Erythroblast (primary cell): Measurements from ENCODE around the gene STX3.

ENCODE experiments used
- DNase-seq, 2 experiments: peaks; one replicate each; lab custom pipeline; 2025; lab: John Stamatoyannopoulos, UW
- GATA1 ChIP-seq: IDR thresholded peaks from 2 replicates; pipeline ENCODE4 v1.6.1; 2011; ENCODE audit warnings: low read depth, mild to moderate bottlenecking, control low read depth, low read length, moderate library complexity
- POLR2A ChIP-seq: IDR thresholded peaks from 2 replicates; pipeline ENCODE4 v1.6.1; 2011; ENCODE audit warnings: mild to moderate bottlenecking, low read length

STX3 gene

DNA sequence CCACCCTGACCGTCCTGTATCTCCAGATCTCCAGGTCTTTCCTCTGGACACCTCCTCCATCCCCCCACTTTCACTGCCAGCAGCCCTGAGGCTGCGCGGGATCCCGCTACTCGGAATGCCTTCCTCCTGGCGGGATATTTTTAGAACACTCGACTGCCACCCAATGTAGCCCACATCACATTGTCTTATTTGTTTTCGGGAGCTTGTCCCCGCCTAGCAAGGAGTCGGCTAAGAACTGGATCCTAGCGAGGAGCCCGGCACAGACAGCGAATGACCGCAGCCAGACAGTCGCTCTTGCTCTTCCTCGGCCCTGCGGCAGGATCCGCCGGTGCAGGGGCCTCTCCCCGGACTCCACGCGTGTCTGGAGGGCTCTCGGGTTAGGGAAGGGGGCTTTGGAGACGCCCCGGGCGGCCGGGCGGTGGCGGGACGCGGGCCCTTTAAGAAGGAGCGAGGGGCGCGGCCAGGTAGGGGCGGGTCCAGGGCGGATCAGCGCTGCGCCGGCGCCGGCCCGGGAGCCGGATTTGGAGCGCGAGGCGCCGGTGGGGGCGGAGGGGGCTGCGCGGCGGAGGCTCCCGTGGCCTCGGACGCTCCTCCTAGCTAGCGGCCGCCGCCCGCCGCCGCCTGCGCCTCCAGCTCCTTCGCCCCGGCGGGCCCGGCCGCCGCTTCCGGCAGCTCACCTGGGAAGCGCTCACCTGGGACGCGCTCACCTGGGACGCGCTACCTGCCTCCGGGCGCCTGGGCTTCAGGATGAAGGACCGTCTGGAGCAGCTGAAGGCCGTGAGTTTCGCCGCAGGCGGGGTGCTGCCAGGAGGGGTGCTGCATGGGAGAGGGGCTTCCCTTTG lies at the start of gene STX3:
TSS of gene STX3 (plus strand) at position 518 of the 842 bp plus-strand sequence. CDS start at position 748, 230 bp downstream.
- DNase-seq = peak; percentile 56 to 70
- TF ChIP-seq GATA1 (no peak), POLR2A (no peak)

GRCh38 chr11:59706518-59707285 lies 48.5 kb upstream of the STX3 start:
- no peak for TF ChIP-seq POLR2A
- peak; percentile 58 for TF ChIP-seq GATA1
- peak; percentile 77 to 92 for DNase-seq

- DNase-seq = no peak
- TF ChIP-seq GATA1 = no peak
- no peak for TF ChIP-seq POLR2A
Observed at GRCh38 chr11:59707371-59707770, 47.8 kb upstream of the STX3 start.

DNA sequence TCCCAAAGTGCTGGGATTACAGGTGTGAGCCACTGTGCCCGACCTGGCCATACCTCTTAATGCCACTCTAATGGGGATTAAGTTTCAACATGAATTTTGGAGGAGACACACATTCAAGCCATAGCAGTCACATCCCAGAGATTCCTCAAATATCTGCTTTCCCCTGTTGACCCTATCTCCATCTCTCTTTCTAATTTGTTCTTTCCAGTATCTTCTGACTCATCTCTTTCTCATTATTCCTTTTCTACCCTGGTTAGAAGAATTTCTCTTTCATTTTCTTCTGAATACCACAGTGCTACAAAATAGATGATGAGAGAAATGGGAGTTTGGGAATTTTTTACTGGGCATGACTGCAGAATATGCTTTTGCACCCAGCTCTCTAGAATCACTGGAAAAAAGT lies 46.6 kb upstream of the STX3 start:
- no peak for DNase-seq
- no peak for TF ChIP-seq POLR2A
- no peak for TF ChIP-seq GATA1

DNA sequence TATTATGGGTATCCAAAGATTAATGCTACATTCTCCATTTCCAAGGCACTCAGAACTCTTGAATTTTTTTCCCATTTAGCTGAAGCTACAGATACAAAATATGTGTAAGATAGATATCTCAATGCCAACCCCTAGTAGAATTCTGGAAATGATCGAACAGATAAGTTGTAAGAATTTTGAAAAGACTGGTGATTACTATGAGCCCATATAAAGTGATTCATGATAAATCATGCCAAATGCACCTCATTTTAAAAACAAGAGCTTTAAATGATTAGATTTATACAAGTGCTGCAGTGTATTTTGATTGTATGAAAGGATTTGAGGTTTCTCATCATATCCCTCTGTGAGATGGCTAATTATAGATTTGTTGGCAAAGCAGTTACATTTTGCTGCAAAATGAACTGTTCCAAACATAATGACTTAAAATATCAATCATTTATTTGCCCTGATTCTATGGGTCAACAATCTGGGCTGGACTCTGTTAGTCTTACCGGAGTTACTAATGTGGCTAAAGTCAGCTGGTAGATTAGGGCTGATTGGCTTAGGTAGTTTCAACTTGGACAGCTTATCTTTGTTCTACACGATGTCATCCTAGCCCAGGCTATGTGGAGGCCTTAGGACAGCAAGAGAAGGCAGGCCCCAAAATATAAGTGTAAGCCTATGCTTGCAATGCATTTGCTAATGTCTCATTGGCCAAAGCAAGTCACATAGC lies 44.9 kb upstream of the STX3 start:
- peak; percentile 8 to 17 for DNase-seq
- TF ChIP-seq GATA1 (no peak), POLR2A (no peak)

- no peak for TF ChIP-seq POLR2A
- no peak for TF ChIP-seq GATA1
- DNase-seq = no peak
Observed at GRCh38 chr11:59713745-59714144, 41.4 kb upstream of the STX3 start, which contains the start of gene OR10V1. TSS of gene OR10V1 (minus strand) at chr11:59713845. CDS start at chr11:59713845, 0 bp downstream.

DNA sequence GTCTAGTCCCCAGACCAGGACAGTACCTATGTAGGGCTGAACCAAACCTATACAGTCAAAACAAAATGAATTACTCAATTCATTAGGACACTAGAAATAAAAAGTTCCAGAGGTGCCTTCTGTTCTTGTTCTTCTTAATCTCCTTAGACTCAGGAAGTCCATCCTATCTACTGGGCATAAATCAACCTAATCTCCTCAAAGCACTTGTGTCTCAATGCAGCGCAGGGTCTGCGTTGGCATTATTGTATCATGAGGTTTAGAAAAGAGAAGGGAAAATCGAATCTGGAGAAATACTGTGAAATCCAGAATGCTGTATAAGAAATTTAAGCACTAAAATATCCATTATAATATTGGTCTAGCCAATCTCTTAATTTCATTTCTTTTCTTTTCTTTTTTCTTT lies 39.1 kb upstream of the STX3 start:
- no peak for DNase-seq
- TF ChIP-seq GATA1 = no peak
- no peak for TF ChIP-seq POLR2A

DNA sequence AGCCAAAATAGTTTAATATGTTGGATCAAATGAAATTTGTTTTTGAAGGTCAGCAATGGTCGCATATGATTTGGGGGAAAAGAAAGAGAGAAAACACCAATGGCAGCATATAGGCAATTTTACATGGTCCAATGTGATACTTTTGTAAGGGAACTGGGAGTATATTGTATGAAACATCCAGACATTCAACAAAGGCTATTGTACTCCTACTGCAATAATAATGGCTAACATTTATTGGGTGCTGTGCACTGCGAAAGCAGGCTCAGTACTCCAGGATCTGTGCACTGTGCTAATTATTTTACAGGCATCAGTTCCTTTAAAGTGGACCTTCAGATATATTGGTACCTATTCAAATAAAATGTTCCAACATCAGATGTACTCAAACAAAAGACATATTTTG lies 35.6 kb upstream of the STX3 start:
- DNase-seq = no peak
- TF ChIP-seq POLR2A (no peak), GATA1 (no peak)

DNA sequence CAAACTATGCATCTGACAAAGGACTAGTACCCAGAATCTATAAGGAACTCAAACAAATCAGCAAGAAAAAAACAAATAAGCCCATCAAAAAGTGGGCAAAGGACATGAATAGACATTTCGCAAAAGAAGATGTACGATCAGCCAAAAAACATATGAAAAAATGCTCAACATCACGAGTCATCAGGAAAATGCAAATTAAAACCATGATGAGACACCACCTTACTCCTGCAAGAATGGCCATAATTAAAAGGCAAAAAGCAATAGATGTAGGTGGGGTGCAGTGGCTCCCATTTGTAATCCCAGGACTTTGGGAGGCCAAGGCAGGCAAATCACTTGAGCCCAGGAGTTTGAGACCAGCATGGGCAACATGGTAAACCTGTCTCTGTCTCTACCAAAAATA lies 31.1 kb upstream of the STX3 start:
- TF ChIP-seq GATA1 = no peak
- DNase-seq = no peak

DNA sequence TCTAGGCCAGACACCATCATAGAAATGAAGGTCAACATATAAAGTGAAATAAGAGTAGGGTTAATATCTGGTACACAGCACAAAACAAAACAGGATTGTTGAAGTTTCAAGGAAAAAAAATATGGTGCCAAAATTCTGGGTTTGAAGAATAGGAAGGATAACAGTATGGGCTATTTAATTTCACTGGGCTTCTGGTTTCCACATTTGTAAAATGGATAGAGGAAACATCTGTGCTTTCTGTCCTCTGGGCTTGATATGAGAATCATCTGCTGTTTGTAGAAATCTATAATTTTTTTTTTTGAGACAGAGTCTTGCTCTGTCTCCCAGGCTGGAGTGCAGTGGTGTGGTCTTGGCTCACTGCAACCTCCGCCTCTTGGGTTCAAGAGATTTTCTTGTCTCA lies 27.8 kb upstream of the STX3 start:
- DNase-seq = no peak
- TF ChIP-seq GATA1 = no peak
- TF ChIP-seq POLR2A = no peak

DNA sequence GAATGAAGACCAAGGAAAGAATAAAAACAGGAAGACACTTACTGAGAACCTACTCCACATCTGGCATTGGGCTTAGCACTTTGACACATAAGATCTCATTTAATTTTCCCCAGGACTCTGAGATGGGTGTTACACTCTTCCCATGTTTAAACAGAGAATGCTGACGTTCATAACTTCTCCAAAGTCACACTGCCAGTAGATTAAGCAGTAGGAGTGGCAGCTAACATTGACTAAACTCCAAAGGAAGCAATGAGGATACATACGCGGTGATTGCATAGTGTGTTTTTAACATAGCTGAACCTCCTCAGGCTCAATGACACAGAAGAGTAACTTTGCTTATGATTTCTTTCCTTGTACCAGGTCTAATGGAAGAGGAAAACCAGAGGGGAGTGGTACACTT lies 27.0 kb upstream of the STX3 start:
- no peak for TF ChIP-seq POLR2A
- DNase-seq = no peak

- no peak for DNase-seq
- TF ChIP-seq POLR2A (no peak), GATA1 (no peak)
Observed at GRCh38 chr11:59728913-59729312, 26.3 kb upstream of the STX3 start.

DNA sequence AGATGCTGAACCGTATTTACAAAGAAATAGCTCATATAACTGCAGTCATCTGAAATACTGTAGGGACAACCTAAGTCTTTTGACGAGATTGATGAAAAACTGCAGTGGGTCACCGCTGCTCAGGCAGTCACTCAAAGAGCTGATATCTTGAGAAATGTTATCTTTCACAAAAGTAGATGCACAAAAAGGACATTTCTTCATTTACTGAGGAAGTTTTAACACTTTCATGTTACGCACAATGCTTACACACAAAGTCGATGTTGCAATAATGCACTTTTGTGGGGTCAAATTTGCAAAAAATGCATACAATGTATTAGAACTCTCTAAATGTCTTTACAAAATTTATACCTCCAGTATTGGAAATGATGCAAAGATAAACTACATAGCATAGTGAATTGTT lies 25.3 kb upstream of the STX3 start:
- DNase-seq = no peak
- TF ChIP-seq POLR2A = no peak
- TF ChIP-seq GATA1 = no peak

DNA sequence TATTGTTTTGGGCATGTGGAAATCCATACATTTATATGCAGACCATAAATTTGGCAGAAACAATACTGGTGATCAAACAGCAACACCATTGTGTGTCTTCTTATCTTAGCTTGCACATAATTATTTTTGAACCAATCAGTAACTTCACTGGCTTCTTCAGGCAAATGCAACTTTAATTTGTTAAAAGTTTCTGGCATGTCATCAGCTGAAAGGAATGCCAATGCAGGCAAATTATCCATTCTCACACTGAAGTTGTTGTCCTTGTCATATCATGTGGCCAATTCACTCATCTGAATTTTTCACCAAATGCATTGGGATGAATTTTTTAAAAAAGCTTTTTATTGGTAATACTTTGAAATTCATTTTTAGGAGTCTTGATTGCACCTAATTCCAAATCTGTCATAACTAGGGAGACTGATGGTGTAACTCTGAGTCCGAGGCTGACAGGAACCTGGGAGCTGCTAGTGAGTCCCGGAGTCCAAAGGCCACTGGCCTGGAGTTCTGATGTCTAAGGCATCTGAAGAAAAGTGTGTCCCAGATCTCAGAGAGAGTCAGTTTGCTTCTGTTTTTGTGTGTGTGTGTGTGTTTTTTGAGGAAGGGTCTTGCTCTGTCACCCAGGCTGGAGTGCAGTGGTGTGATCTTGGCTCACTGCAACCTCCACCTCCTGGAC lies 24.1 kb upstream of the STX3 start:
- no peak for DNase-seq

More for the DNA sequence above, 24.1 kb upstream of the STX3 start:
- TF ChIP-seq POLR2A (no peak), GATA1 (no peak)
